Liver (tissue), 9 donors: ENCODE measurements around the gene PC. TPM values are rescaled to one million over a fixed set of nuclear protein-coding genes. Genes with fewer than 3 reads are reported as not detected.

Source experiments
- DNase-seq: peaks from one replicate; pipeline ENCODE4 v3.0.0-alpha.2; 2017; ENCODE audit warnings: low spot score
- H3K27ac ChIP-seq, 2 donors: one replicate each; pipeline ENCODE4 v1.7.0; 2013; ENCODE audit warnings: inconsistent platforms in 2 of 2, low read length in 2 of 2, control low read depth in 1 of 2, low read depth in 1 of 2, mild to moderate bottlenecking in 1 of 2
- H3K27me3 ChIP-seq, 4 donors: one replicate each; pipeline versions ENCODE4 v1.6.1 to v1.7.0; 2013; ENCODE audit warnings: low read length in 3 of 4, inconsistent platforms in 1 of 4, mild to moderate bottlenecking in 1 of 4, moderate library complexity in 1 of 4; ENCODE audit not compliant: control insufficient read depth in 4 of 4, insufficient read depth in 4 of 4
- H3K36me3 ChIP-seq, 4 donors: one replicate each; pipeline versions ENCODE4 v1.6.1 to v1.7.0; 2013; ENCODE audit warnings: low read length in 3 of 4, mild to moderate bottlenecking in 3 of 4, low read depth in 1 of 4, moderate library complexity in 1 of 4; ENCODE audit not compliant: control insufficient read depth in 4 of 4, insufficient read depth in 3 of 4
- H3K4me1 ChIP-seq, 4 donors: one replicate each; pipeline versions ENCODE4 v1.6.1 to v1.7.0; 2013; ENCODE audit warnings: low read length in 3 of 4, mild to moderate bottlenecking in 3 of 4, moderate library complexity in 1 of 4; ENCODE audit not compliant: control insufficient read depth in 4 of 4, insufficient read depth in 4 of 4
- H3K4me3 ChIP-seq, 3 donors: one replicate each; pipeline versions ENCODE4 v1.6.1 to v1.7.0; 2013; ENCODE audit warnings: low read length in 3 of 3, control low read depth in 1 of 3, low read depth in 1 of 3, mild to moderate bottlenecking in 1 of 3
- H3K9ac ChIP-seq, 2 donors: one replicate each; pipeline ENCODE4 v1.7.0; 2013; ENCODE audit warnings: low read length in 2 of 2, mild to moderate bottlenecking in 2 of 2, moderate library complexity in 2 of 2, control low read depth in 1 of 2, low read depth in 1 of 2
- H3K9me3 ChIP-seq, 4 donors: one replicate each; pipeline versions ENCODE4 v1.6.1 to v1.7.0; 2013; ENCODE audit warnings: low read length in 3 of 4; ENCODE audit not compliant: control insufficient read depth in 4 of 4
- EGR1 ChIP-seq, 2 donors: IDR thresholded peaks; 2 replicates each; pipeline ENCODE4 v1.6.1; 2016 to 2018; ENCODE audit warnings: antibody characterized with exemption in 2 of 2, low read depth in 2 of 2
- FOXA1 ChIP-seq: IDR thresholded peaks from 2 replicates; pipeline ENCODE4 v1.6.1; 2016; ENCODE audit warnings: antibody characterized with exemption
- FOXA2 ChIP-seq: IDR thresholded peaks from 2 replicates; pipeline ENCODE4 v1.6.1; 2016; ENCODE audit warnings: antibody characterized with exemption
- GABPA ChIP-seq, 2 donors: IDR thresholded peaks in 1 of 2; conservative IDR thresholded peaks in 1 of 2; 2 replicates each; pipeline ENCODE4 v1.6.1; 2016; ENCODE audit warnings: antibody characterized with exemption in 2 of 2, mild to moderate bottlenecking in 1 of 2, moderate library complexity in 1 of 2
- HNF4A ChIP-seq, 2 donors: conservative IDR thresholded peaks; 2 replicates each; pipeline ENCODE4 v1.6.1; 2016; ENCODE audit warnings: antibody characterized with exemption in 2 of 2, mild to moderate bottlenecking in 2 of 2
- HNF4G ChIP-seq: IDR thresholded peaks from 2 replicates; pipeline ENCODE4 v1.6.1; 2016; ENCODE audit warnings: antibody characterized with exemption
- JUND ChIP-seq, 2 donors: IDR thresholded peaks; 2 replicates each; pipeline ENCODE4 v1.6.1; 2016; ENCODE audit warnings: antibody characterized with exemption in 2 of 2
- NR2F2 ChIP-seq: IDR thresholded peaks from 2 replicates; pipeline ENCODE4 v1.6.1; 2016; ENCODE audit warnings: antibody characterized with exemption
- RAD21 ChIP-seq, 2 donors: IDR thresholded peaks; 2 replicates each; pipeline ENCODE4 v1.6.1; 2016; ENCODE audit warnings: antibody characterized with exemption in 2 of 2, mild to moderate bottlenecking in 2 of 2
- RXRA ChIP-seq, 2 donors: IDR thresholded peaks; 2 replicates each; pipeline ENCODE4 v1.6.1; 2017 to 2018; ENCODE audit warnings: antibody characterized with exemption in 2 of 2, mild to moderate bottlenecking in 1 of 2
- SP1 ChIP-seq: IDR thresholded peaks from 2 replicates; pipeline ENCODE4 v1.6.1; 2018; ENCODE audit warnings: antibody characterized with exemption, mild to moderate bottlenecking
- TAF1 ChIP-seq: conservative IDR thresholded peaks from 2 replicates; pipeline ENCODE4 v1.6.1; 2016; ENCODE audit warnings: antibody characterized with exemption, mild to moderate bottlenecking
- YY1 ChIP-seq: IDR thresholded peaks from 2 replicates; pipeline ENCODE4 v1.6.1; 2016; ENCODE audit warnings: antibody characterized with exemption, mild to moderate bottlenecking
- ZBTB33 ChIP-seq: IDR thresholded peaks from 2 replicates; pipeline ENCODE4 v1.6.1; 2016; ENCODE audit warnings: antibody characterized with exemption
- WGBS: extraction: QIAGEN DNeasy Blood & Tissue Kit; methylation state at CpG from one replicate; pipeline ENCODE4 v1.1.7; 2013; 5-methylcytosine and 5-hydroxymethylcytosine counted together
- polyA plus RNA-seq, 2 donors: library from polyadenylated mRNA; stranded (reverse) in 1 of 2; unstranded in 1 of 2; fragments of 200-250 nt in 1 of 2; fragments of >200 nt in 1 of 2; fragmentation: Nextera tagmentation in 1 of 2; extraction: Ambion mirVana in 1 of 2; gene quantifications; one replicate each; pipeline versions ENCODE4 v1.2.1 to v1.2.3, GENCODE V29; 2013 to 2015
- total RNA-seq, 2 donors: library from RNA; depleted of rRNA; stranded (reverse); fragments of >200 nt; gene quantifications; one replicate each; pipeline ENCODE4 v1.2.3, GENCODE V29; 2014
- TF ChIP-seq, protein P1 (sequence below): IDR thresholded peaks from 2 replicates; pipeline ENCODE4 v1.6.1; 2016; ENCODE audit warnings: antibody characterized with exemption, mild to moderate bottlenecking
- TF ChIP-seq, protein P2 (sequence below): IDR thresholded peaks from 2 replicates; pipeline ENCODE4 v1.6.1; 2016; ENCODE audit warnings: antibody characterized with exemption
- TF ChIP-seq, protein P3 (sequence below): IDR thresholded peaks from 2 replicates; pipeline ENCODE4 v1.6.1; 2016; ENCODE audit warnings: antibody characterized with exemption
- TF ChIP-seq, protein P4 (sequence below): fragments of 150-350 bp; IDR thresholded peaks from 2 replicates; pipeline ENCODE4 v1.5.1; 2017; ENCODE audit warnings: improper control_type of control experiment, low read depth, low read length; ENCODE audit not compliant: missing input control
- donor health status: healthy.
- donor health status: healthy.
- donor health status: healthy.
- donor health status: healthy.
- donor health status: healthy.

Gene PC
- total and polyA plus RNA-seq, 4 donors = 144 to 583 (median 296) TPM

DNA sequence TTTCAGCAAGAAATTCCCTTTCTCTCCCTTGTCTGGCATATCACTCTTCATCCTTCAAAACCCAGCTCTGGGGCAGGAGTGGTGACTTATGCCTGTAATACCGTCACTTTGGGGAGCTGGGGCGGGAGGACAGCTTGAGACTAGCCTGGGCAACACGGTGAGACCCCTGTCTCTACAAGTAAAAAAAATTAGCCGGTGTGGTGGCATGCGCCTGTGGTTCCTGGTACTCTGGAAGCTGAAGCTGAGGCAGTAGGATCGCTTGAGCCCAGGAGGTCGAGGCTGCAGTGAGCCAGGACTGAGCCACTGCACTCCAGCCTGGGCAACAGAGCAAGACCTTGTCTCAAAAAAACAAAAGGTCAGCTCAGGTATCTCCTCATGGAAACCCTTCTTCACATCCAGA is 116.3 kb downstream of the PC start:
- peak overlapping the region; percentile 74 to 94 (median 75) for H3K4me3 ChIP-seq
- TF ChIP-seq, protein P1, sequence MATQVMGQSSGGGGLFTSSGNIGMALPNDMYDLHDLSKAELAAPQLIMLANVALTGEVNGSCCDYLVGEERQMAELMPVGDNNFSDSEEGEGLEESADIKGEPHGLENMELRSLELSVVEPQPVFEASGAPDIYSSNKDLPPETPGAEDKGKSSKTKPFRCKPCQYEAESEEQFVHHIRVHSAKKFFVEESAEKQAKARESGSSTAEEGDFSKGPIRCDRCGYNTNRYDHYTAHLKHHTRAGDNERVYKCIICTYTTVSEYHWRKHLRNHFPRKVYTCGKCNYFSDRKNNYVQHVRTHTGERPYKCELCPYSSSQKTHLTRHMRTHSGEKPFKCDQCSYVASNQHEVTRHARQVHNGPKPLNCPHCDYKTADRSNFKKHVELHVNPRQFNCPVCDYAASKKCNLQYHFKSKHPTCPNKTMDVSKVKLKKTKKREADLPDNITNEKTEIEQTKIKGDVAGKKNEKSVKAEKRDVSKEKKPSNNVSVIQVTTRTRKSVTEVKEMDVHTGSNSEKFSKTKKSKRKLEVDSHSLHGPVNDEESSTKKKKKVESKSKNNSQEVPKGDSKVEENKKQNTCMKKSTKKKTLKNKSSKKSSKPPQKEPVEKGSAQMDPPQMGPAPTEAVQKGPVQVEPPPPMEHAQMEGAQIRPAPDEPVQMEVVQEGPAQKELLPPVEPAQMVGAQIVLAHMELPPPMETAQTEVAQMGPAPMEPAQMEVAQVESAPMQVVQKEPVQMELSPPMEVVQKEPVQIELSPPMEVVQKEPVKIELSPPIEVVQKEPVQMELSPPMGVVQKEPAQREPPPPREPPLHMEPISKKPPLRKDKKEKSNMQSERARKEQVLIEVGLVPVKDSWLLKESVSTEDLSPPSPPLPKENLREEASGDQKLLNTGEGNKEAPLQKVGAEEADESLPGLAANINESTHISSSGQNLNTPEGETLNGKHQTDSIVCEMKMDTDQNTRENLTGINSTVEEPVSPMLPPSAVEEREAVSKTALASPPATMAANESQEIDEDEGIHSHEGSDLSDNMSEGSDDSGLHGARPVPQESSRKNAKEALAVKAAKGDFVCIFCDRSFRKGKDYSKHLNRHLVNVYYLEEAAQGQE = no peak
- TF ChIP-seq NR2F2 (no peak), RXRA (IDR thresholded peaks at IDR 0.05) (no peak), HNF4A (conservative IDR thresholded peaks at IDR 0.05) (no peak), FOXA2 (no peak), ZBTB33 (no peak), RAD21 (IDR thresholded peaks at IDR 0.05) (no peak), YY1 (no peak), HNF4G (no peak), GABPA (IDR thresholded peaks at IDR 0.05 in 1 of 2, conservative IDR thresholded peaks at IDR 0.05 in 1 of 2) (no peak), SP1 (no peak), TAF1 (no peak), JUND (IDR thresholded peaks at IDR 0.05) (no peak), FOXA1 (no peak), EGR1 (IDR thresholded peaks at IDR 0.05; ENCODE audit: low read depth in 2 of 2) (no peak)
- TF ChIP-seq, protein P2, sequence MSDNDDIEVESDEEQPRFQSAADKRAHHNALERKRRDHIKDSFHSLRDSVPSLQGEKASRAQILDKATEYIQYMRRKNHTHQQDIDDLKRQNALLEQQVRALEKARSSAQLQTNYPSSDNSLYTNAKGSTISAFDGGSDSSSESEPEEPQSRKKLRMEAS = no peak
- TF ChIP-seq, protein P3, sequence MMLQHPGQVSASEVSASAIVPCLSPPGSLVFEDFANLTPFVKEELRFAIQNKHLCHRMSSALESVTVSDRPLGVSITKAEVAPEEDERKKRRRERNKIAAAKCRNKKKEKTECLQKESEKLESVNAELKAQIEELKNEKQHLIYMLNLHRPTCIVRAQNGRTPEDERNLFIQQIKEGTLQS = no peak
- TF ChIP-seq, protein P4, sequence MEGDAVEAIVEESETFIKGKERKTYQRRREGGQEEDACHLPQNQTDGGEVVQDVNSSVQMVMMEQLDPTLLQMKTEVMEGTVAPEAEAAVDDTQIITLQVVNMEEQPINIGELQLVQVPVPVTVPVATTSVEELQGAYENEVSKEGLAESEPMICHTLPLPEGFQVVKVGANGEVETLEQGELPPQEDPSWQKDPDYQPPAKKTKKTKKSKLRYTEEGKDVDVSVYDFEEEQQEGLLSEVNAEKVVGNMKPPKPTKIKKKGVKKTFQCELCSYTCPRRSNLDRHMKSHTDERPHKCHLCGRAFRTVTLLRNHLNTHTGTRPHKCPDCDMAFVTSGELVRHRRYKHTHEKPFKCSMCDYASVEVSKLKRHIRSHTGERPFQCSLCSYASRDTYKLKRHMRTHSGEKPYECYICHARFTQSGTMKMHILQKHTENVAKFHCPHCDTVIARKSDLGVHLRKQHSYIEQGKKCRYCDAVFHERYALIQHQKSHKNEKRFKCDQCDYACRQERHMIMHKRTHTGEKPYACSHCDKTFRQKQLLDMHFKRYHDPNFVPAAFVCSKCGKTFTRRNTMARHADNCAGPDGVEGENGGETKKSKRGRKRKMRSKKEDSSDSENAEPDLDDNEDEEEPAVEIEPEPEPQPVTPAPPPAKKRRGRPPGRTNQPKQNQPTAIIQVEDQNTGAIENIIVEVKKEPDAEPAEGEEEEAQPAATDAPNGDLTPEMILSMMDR = no peak
- WGBS = 90% methylated on average over 7 of the region's 7 CpGs
- peak overlapping the region; percentile 83 to 86 for H3K9ac ChIP-seq
- no peak overlapping the region for H3K27ac ChIP-seq
- peaks cover 2 to 11% (median 6%) of the 10 kb centered on the region in 4 donors for H3K36me3 ChIP-seq
- no peaks in the 10 kb centered on the region for H3K9me3 ChIP-seq
- H3K27me3 ChIP-seq = no peaks in the 10 kb centered on the region
- H3K4me1 ChIP-seq = peaks cover 5 to 29% (median 23%) of the 10 kb centered on the region in 4 donors
- no peak for DNase-seq
